Subcutaneous adipose tissue (tissue), 4 donors: Measurements from ENCODE around the gene ACOT12. TPM values are rescaled to one million over a fixed set of nuclear protein-coding genes. Genes with fewer than 3 reads are reported as not detected.

Experiments used
- total RNA-seq, 4 donors: library from RNA; depleted of rRNA; stranded (reverse); fragments of >200 nt; gene quantifications; one replicate each; pipeline ENCODE4 v1.1.0, GENCODE V29; 2016
- TF ChIP-seq, protein P1 (sequence below): fragments of 450-650 bp; IDR thresholded peaks from one replicate; pipeline ENCODE4 v1.5.1; 2016; ENCODE audit warnings: low read depth, mild to moderate bottlenecking, control low read depth, antibody characterized with exemption, moderate library complexity

ACOT12 gene
- total RNA-seq, 4 donors from 2014 or later: not detected

DNA sequence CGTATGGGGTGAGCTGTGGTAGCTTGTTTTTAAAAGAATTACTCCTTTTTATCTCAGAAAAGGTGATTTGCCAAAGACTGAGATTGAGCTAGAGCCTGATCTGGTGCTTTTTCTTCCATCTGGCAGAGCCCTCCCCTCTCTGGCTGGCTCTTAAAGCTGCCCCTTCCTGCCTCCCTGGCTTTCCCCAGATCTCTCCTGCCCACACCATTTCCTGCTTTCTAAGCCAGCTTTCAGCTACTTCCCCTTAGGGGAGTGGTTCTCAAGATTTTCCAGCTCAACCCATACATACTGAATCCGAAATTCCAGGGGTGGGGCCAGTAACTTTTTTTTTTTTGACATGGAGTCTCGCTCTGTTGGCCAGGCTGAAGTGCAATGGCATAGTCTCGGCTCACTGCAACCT, 4.8 kb upstream of the ACOT12 start:
- TF ChIP-seq, protein P1, sequence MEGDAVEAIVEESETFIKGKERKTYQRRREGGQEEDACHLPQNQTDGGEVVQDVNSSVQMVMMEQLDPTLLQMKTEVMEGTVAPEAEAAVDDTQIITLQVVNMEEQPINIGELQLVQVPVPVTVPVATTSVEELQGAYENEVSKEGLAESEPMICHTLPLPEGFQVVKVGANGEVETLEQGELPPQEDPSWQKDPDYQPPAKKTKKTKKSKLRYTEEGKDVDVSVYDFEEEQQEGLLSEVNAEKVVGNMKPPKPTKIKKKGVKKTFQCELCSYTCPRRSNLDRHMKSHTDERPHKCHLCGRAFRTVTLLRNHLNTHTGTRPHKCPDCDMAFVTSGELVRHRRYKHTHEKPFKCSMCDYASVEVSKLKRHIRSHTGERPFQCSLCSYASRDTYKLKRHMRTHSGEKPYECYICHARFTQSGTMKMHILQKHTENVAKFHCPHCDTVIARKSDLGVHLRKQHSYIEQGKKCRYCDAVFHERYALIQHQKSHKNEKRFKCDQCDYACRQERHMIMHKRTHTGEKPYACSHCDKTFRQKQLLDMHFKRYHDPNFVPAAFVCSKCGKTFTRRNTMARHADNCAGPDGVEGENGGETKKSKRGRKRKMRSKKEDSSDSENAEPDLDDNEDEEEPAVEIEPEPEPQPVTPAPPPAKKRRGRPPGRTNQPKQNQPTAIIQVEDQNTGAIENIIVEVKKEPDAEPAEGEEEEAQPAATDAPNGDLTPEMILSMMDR: no peak

GRCh38 chr5:81397176-81397575, 3.2 kb upstream of the ACOT12 start:
- TF ChIP-seq, protein P1: no peak

GRCh38 chr5:81395262-81395661, 1.3 kb upstream of the ACOT12 start:
- TF ChIP-seq, protein P1: no peak

DNA sequence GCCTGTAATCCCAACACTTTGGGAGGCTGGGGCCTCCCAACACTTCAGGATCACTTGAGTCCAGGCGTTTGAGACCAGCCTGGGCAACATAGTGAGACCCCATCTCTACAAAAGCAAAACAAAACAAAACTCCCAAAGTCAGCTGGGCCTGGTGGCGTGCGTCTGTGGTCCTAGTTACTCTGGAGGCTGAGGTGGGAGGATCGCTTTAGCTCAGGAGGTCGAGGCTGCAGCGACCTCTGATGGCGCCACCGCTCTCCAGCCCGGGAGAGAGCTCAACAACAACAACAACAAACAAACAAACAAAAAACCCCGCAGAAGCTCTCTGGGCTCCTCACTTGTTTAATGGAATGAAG, 528 bp downstream of the ACOT12 start:
- TF ChIP-seq, protein P1: no peak

- TF ChIP-seq, protein P1: no peak
Measured at GRCh38 chr5:81389025-81389424, 4.9 kb downstream of the ACOT12 start.

DNA sequence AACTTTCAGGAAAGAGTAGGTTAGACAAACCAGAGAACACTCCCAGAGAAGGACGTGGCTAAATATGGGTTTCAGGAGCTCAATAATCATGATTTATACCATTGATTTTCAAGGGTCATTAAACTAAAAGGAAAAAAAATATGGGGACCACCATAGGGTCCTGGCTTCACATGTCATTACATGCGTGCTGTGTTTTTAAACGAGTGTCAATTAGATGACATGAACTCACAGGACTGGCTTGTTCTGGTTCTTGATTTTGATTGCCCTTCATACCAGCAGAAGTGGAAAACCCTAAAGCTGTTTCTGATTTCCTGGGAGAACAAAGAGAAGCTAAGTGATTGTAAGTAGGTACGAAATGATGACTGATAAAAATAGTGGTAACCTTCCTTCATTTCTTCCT, 5.8 kb downstream of the ACOT12 start:
- TF ChIP-seq, protein P1: no peak

- TF ChIP-seq, protein P1: no peak
Measured at GRCh38 chr5:81383867-81384266, 10.1 kb downstream of the ACOT12 start.
